ENCODE measurements around the gene TUFT1. TPM values are rescaled to one million over a fixed set of nuclear protein-coding genes. Genes with fewer than 3 reads are reported as not detected.

Gene TUFT1
- polyA plus RNA-seq, 3 donors, result 1.5 to 1.7 (median 1.6) TPM

DNA sequence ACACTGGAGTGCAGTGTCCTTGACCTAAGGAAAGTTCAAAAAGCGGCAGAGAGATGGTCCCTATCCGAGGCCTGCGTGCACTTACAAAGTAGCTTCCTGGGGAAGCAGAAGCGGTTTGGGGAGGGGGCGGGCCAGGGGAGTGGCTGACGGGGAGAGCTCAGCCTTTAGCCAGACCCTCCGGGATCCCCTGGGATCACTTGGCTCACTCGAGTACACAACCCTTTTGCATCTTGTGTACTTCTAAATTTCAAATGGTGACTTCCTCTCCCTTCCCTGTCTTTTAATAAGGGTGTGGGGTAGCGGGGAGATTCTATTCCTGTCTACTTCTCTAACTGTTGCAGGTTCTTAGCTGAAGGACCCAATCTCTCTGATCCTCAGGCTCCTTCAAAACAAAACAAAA is 53.6 kb downstream of the TUFT1 start:
- Histone ChIP-seq H3K79me2 (ENCODE audit: insufficient read depth, low read length) (no peaks in the 10 kb centered on the region), H3K4me3 (replicated peaks in 1 of 3; ENCODE audit: low read depth in 2 of 3, low read length in 3 of 3) (peak overlapping the region; percentile 13 to 63 (median 14)), H3K36me3 (replicated peaks in 1 of 2; ENCODE audit: control insufficient read depth in 1 of 2, insufficient read depth in 2 of 2, low read length in 2 of 2) (no peaks in the 10 kb centered on the region), H4K20me1 (ENCODE audit: insufficient read depth, low read length) (no peaks in the 10 kb centered on the region), H3K4me1 (ENCODE audit: control insufficient read depth in 1 of 2, insufficient read depth in 2 of 2, low read length in 2 of 2) (peaks cover 6 to 14% of the 10 kb centered on the region in 2 donors), H3K4me2 (replicated peaks; ENCODE audit: extremely low read depth, low read length, poor library complexity, severe bottlenecking) (peak overlapping the region; percentile 60), H3K9me3 (replicated peaks in 1 of 2; ENCODE audit: control insufficient read depth in 1 of 2, insufficient read depth in 1 of 2, low read length in 2 of 2) (peaks cover 8 to 13% of the 10 kb centered on the region in 2 donors), H3K27ac (ENCODE audit: low read depth in 1 of 2, low read length in 2 of 2) (peak overlapping the region in 1 of 2 donors; percentile 7), H3K9ac (ENCODE audit: insufficient read depth, low read length, poor library complexity, severe bottlenecking) (no peak overlapping the region), H2AFZ (ENCODE audit: insufficient read depth, low read depth, low read length, poor library complexity, severe bottlenecking) (peak overlapping the region; percentile 71), H3K27me3 (ENCODE audit: control insufficient read depth in 2 of 2, insufficient read depth in 2 of 2, low read length in 2 of 2) (no peaks in the 10 kb centered on the region)
- Mint-ChIP-seq H3K4me3 (peak overlapping the region; percentile 77 to 90), H3K27me3 (ENCODE audit: low read depth in 3 of 3) (peaks cover 0 to 2% (median 0%) of the 10 kb centered on the region in 3 donors), H3K9me3 (peaks cover 10 to 14% (median 13%) of the 10 kb centered on the region in 7 donors), H3K4me1 (peaks cover 11% of the 10 kb centered on the region), H3K27ac (peak overlapping the region in 6 of 7 donors; percentile 64 to 93 (median 74)), H3K36me3 (peaks cover 3% of the 10 kb centered on the region in 2 donors)
- TF ChIP-seq CTCF (IDR thresholded peaks at IDR 0.05), result no peak
- intact Hi-C loops (cut with micrococcal nuclease), result loop anchor here in 1 of 2 donors (2.0 kb wide), 1 partner anchor 141 kb away; no protein-coding TSS in a partner anchor
- DNase-seq, result peak in 1 of 3 donors; percentile 18
- WGBS (ENCODE audit: insufficient coverage), result 3% methylated on average over 5 of the region's 9 CpGs

- Histone ChIP-seq H4K20me1 (ENCODE audit: insufficient read depth, low read length) (no peaks in the 10 kb centered on the region), H3K9ac (ENCODE audit: insufficient read depth, low read length, poor library complexity, severe bottlenecking) (no peak overlapping the region), H3K9me3 (replicated peaks in 1 of 2; ENCODE audit: control insufficient read depth in 1 of 2, insufficient read depth in 1 of 2, low read length in 2 of 2) (peaks cover 8 to 13% of the 10 kb centered on the region in 2 donors), H2AFZ (ENCODE audit: insufficient read depth, low read depth, low read length, poor library complexity, severe bottlenecking) (peak overlapping the region; percentile 71), H3K27ac (ENCODE audit: low read depth in 1 of 2, low read length in 2 of 2) (peak overlapping the region in 1 of 2 donors; percentile 7), H3K4me1 (ENCODE audit: control insufficient read depth in 1 of 2, insufficient read depth in 2 of 2, low read length in 2 of 2) (peaks cover 6 to 14% of the 10 kb centered on the region in 2 donors), H3K27me3 (ENCODE audit: control insufficient read depth in 2 of 2, insufficient read depth in 2 of 2, low read length in 2 of 2) (no peaks in the 10 kb centered on the region), H3K79me2 (ENCODE audit: insufficient read depth, low read length) (no peaks in the 10 kb centered on the region), H3K4me2 (replicated peaks; ENCODE audit: extremely low read depth, low read length, poor library complexity, severe bottlenecking) (peak overlapping the region; percentile 60), H3K4me3 (replicated peaks in 1 of 3; ENCODE audit: low read depth in 2 of 3, low read length in 3 of 3) (peak overlapping the region; percentile 13 to 63 (median 14)), H3K36me3 (replicated peaks in 1 of 2; ENCODE audit: control insufficient read depth in 1 of 2, insufficient read depth in 2 of 2, low read length in 2 of 2) (no peaks in the 10 kb centered on the region)
- Mint-ChIP-seq H3K36me3 (peaks cover 3% of the 10 kb centered on the region in 2 donors), H3K4me3 (peak overlapping the region; percentile 77 to 90), H3K9me3 (peaks cover 10 to 14% (median 13%) of the 10 kb centered on the region in 7 donors), H3K27ac (peak overlapping the region in 6 of 7 donors; percentile 64 to 93 (median 74)), H3K4me1 (peaks cover 11% of the 10 kb centered on the region), H3K27me3 (ENCODE audit: low read depth in 3 of 3) (peaks cover 0 to 2% (median 0%) of the 10 kb centered on the region in 3 donors)
- intact Hi-C loops (cut with micrococcal nuclease), result loop anchor here in 1 of 2 donors (2.0 kb wide), 1 partner anchor 141 kb away; no protein-coding TSS in a partner anchor
- peak; percentile 93 for TF ChIP-seq CTCF (IDR thresholded peaks at IDR 0.05)
- WGBS (ENCODE audit: insufficient coverage), result 10% methylated on average over 11 of the region's 12 CpGs
- peak; percentile 49 to 74 (median 68) for DNase-seq
Observed at GRCh38 chr1:151594143-151594625, 54.1 kb downstream of the TUFT1 start.

Measured in CD14-positive monocyte (primary cell).